ENCODE data around the gene FAM124A.

DNA sequence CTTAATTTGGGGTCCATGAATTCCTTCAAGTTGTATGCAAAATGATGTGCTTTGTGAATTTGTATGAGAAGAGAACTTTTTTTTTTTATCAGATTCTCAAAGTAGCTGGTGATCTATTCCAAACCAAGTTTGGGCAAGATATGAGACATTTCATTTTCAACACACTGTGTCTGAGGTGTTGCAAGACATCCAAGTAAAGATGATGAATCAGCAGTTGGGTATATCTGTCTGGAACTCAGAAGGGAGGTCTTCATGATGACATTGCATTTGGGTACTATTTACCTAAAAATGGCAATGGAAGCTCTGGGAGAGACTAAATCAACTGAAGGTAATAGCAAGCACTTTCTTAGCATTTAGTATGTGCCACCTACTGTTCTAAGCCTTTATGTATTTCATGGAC, 2.8 kb downstream of the FAM124A start:
- TF ChIP-seq, protein P1, sequence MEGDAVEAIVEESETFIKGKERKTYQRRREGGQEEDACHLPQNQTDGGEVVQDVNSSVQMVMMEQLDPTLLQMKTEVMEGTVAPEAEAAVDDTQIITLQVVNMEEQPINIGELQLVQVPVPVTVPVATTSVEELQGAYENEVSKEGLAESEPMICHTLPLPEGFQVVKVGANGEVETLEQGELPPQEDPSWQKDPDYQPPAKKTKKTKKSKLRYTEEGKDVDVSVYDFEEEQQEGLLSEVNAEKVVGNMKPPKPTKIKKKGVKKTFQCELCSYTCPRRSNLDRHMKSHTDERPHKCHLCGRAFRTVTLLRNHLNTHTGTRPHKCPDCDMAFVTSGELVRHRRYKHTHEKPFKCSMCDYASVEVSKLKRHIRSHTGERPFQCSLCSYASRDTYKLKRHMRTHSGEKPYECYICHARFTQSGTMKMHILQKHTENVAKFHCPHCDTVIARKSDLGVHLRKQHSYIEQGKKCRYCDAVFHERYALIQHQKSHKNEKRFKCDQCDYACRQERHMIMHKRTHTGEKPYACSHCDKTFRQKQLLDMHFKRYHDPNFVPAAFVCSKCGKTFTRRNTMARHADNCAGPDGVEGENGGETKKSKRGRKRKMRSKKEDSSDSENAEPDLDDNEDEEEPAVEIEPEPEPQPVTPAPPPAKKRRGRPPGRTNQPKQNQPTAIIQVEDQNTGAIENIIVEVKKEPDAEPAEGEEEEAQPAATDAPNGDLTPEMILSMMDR (IDR thresholded peaks at IDR 0.05; ENCODE audit: low read depth, low read length), result no peak
- TF ChIP-seq POLR2A (IDR thresholded peaks at IDR 0.05; ENCODE audit: extremely low read depth, insufficient read length), result no peak
